Choroid plexus epithelial cell (primary cell): ENCODE data around the gene CHERP.

Source experiments
- DNase-seq: peaks from one replicate; pipeline ENCODE4 v3.0.0-alpha.2; 2010; ENCODE audit warnings: low read depth
- H3K4me3 ChIP-seq: 2 replicates; pipeline ENCODE4 v1.5.1; 2011; ENCODE audit warnings: low read depth, mild to moderate bottlenecking, control low read depth, low read length, moderate library complexity
- CTCF ChIP-seq: conservative IDR thresholded peaks from 2 replicates; pipeline ENCODE4 v1.5.1; 2011; ENCODE audit warnings: low read depth, mild to moderate bottlenecking, control low read depth, inconsistent platforms, low read length, moderate library complexity

CHERP gene

GRCh38 chr19:16537111-16537510 lies 5.1 kb downstream of the CHERP start:
- TF ChIP-seq CTCF: no peak
- no peak for DNase-seq
- H3K4me3 ChIP-seq: no peak overlapping the region

- TF ChIP-seq CTCF: no peak
- DNase-seq: no peak
- no peak overlapping the region for H3K4me3 ChIP-seq
These were observed 6.1 kb downstream of the CHERP start for GRCh38 chr19:16536130-16536529.

- TF ChIP-seq CTCF: no peak
- DNase-seq: no peak
- H3K4me3 ChIP-seq: no peak overlapping the region
These were observed 6.9 kb downstream of the CHERP start for GRCh38 chr19:16535381-16535780.

- H3K4me3 ChIP-seq: no peak overlapping the region
- no peak for TF ChIP-seq CTCF
- DNase-seq: no peak
These were observed 9.6 kb downstream of the CHERP start for GRCh38 chr19:16532440-16533234.

GRCh38 chr19:16531380-16531669 lies 10.9 kb downstream of the CHERP start:
- no peak overlapping the region for H3K4me3 ChIP-seq
- no peak for DNase-seq
- TF ChIP-seq CTCF: no peak

GRCh38 chr19:16530540-16531379 lies 11.5 kb downstream of the CHERP start:
- no peak for DNase-seq
- H3K4me3 ChIP-seq: no peak overlapping the region
- TF ChIP-seq CTCF: no peak
